GM12878 (cell line): Measurements from ENCODE around the gene FABP1. TPM values are rescaled to one million over a fixed set of nuclear protein-coding genes. Genes with fewer than 3 reads are reported as not detected.

Experiments used
- ATAC-seq: fragments of 200-7000 bp; cut with Tn5 transposase; 3 replicates; pipeline ENCODE4 v1.9.1; 2020; ENCODE audit warnings: mild to moderate bottlenecking, moderate library complexity
- BruUV-seq: library from RNA; stranded (reverse); fragments of 400-500 nt; replicated peaks from 2 replicates; lab custom pipeline; 2021; lab: Mats Ljungman, UMichigan
- CTCF ChIA-PET: fragments of 300-600 bp; sonication (Branson Sonifier 250); formaldehyde crosslinking; extraction: SDS; loops from one replicate; lab custom pipeline; 2021; ENCODE audit warnings: inconsistent platforms; lab: Yijun Ruan, JAX
- POLR2A ChIA-PET: fragments of 350-600 bp; formaldehyde crosslinking; extraction: SDS; loops from one replicate; lab custom pipeline; 2021; ENCODE audit warnings: inconsistent platforms; lab: Charles Lee
- RAD21 ChIA-PET: fragments of 300-600 bp; sonication (Branson Sonifier 250); formaldehyde crosslinking; loops from one replicate; lab custom pipeline; 2023; ENCODE audit warnings: antibody characterized with exemption; ENCODE audit not compliant: unreplicated experiment; lab: Charles Lee
- SMC1A ChIA-PET: fragments of 300-600 bp; sonication (Branson Sonifier 250); formaldehyde crosslinking; loops from one replicate; lab custom pipeline; 2023; ENCODE audit not compliant: unreplicated experiment, uncharacterized antibody; lab: Charles Lee
- DNase-seq: peaks from one replicate; pipeline ENCODE4 v3.0.0-alpha.2; 2011; ENCODE audit warnings: low read depth, low spot score
- FAIRE-seq: peaks from 3 replicates; lab custom pipeline; 2011; peaks lifted over from hg19 to GRCh38; lab: Jason Lieb, UNC
- H2AFZ ChIP-seq: 2 replicates; pipeline ENCODE4 v1.6.0; 2011; ENCODE audit warnings: low read depth, low read length, control low read depth; ENCODE audit not compliant: control insufficient read depth
- H3K27ac ChIP-seq: 2 replicates; pipeline ENCODE4 v1.5.1; 2011; ENCODE audit warnings: control low read depth; ENCODE audit not compliant: control insufficient read depth, insufficient read depth
- H3K27me3 ChIP-seq, 2 experiments: replicated peaks in 1 of 2; 2 replicates each; pipeline versions ENCODE4 v1.6.0 to v1.6.1; 2011; ENCODE audit warnings: low read length in 1 of 2; ENCODE audit not compliant: control insufficient read depth in 2 of 2, insufficient read depth in 2 of 2
- H3K36me3 ChIP-seq, 2 experiments: 2 replicates each; pipeline ENCODE4 v1.5.1; 2011; ENCODE audit warnings: low read length in 1 of 2; ENCODE audit not compliant: control insufficient read depth in 2 of 2, insufficient read depth in 2 of 2
- H3K4me1 ChIP-seq: 2 replicates; pipeline ENCODE4 v1.6.1; 2011; ENCODE audit warnings: mild to moderate bottlenecking, low read length, moderate library complexity, mixed read lengths; ENCODE audit not compliant: control insufficient read depth, insufficient read depth
- H3K4me2 ChIP-seq: 2 replicates; pipeline ENCODE4 v1.6.0; 2011; ENCODE audit warnings: control low read depth; ENCODE audit not compliant: control insufficient read depth, insufficient read depth
- H3K4me3 ChIP-seq: fragments of 200-600 bp; sonication (generic); 2 replicates; pipeline ENCODE4 v1.5.1; 2016
- H3K79me2 ChIP-seq: 2 replicates; pipeline ENCODE4 v1.6.0; 2011; ENCODE audit warnings: low read length; ENCODE audit not compliant: control insufficient read depth, insufficient read depth
- H3K9ac ChIP-seq: 2 replicates; pipeline ENCODE4 v1.8.0; 2011; ENCODE audit warnings: low read length, control low read depth, mixed read lengths; ENCODE audit not compliant: control insufficient read depth, insufficient read depth
- H3K9me3 ChIP-seq: replicated peaks from 3 replicates; pipeline ENCODE4 v1.5.1; 2011; ENCODE audit warnings: mild to moderate bottlenecking, low read length; ENCODE audit not compliant: control insufficient read depth, insufficient read depth
- H4K20me1 ChIP-seq: 2 replicates; pipeline ENCODE4 v1.6.0; 2011; ENCODE audit not compliant: control insufficient read depth, insufficient read depth
- CHD1 ChIP-seq: IDR thresholded peaks from 2 replicates; pipeline ENCODE4 v1.6.1; 2012; ENCODE audit warnings: low read depth, low read length, improper control_type of control experiment
- ETV6 ChIP-seq, 2 experiments: fragments of 450-650 bp in 1 of 2; IDR thresholded peaks in 1 of 2; conservative IDR thresholded peaks in 1 of 2; 2 replicates each; pipeline ENCODE4 v1.6.1; 2014; ENCODE audit warnings: antibody characterized with exemption in 1 of 2, borderline replicate concordance in 1 of 2, low read depth in 1 of 2, mild to moderate bottlenecking in 1 of 2, moderate library complexity in 1 of 2
- IRF5 ChIP-seq: fragments of 450-650 bp; IDR thresholded peaks from 2 replicates; pipeline ENCODE4 v1.6.1; 2017; ENCODE audit warnings: borderline replicate concordance
- KLF5 ChIP-seq: fragments of 450-650 bp; IDR thresholded peaks from 2 replicates; pipeline ENCODE4 v1.6.1; 2014; ENCODE audit warnings: mild to moderate bottlenecking; ENCODE audit not compliant: partially characterized antibody
- LARP7 ChIP-seq: fragments of 450-650 bp; IDR thresholded peaks from 2 replicates; pipeline ENCODE4 v1.6.1; 2017; ENCODE audit warnings: mild to moderate bottlenecking
- NFYA ChIP-seq: IDR thresholded peaks from 2 replicates; pipeline ENCODE4 v1.6.1; 2011; ENCODE audit warnings: low read depth, mild to moderate bottlenecking, low read length, improper control_type of control experiment, borderline replicate concordance
- NKRF ChIP-seq: fragments of 450-650 bp; conservative IDR thresholded peaks from 2 replicates; pipeline ENCODE4 v1.6.1; 2017; ENCODE audit warnings: mild to moderate bottlenecking, moderate library complexity
- NRF1 ChIP-seq: conservative IDR thresholded peaks from 2 replicates; pipeline ENCODE4 v1.6.1; 2011; ENCODE audit warnings: mild to moderate bottlenecking, low read depth, low read length, improper control_type of control experiment
- PAX5 ChIP-seq: IDR thresholded peaks from 2 replicates; pipeline ENCODE4 v1.6.1; 2011; ENCODE audit warnings: low read depth, low read length, borderline replicate concordance
- POLR2AphosphoS5 ChIP-seq: IDR thresholded peaks from 2 replicates; pipeline ENCODE4 v1.6.1; 2011; ENCODE audit warnings: mild to moderate bottlenecking, low read length, inconsistent platforms
- SUPT20H ChIP-seq: IDR thresholded peaks from 2 replicates; pipeline ENCODE4 v1.6.1; 2011; ENCODE audit warnings: low read depth, mild to moderate bottlenecking, low read length, moderate library complexity, borderline replicate concordance; ENCODE audit not compliant: control insufficient read depth
- TARDBP ChIP-seq: IDR thresholded peaks from 2 replicates; pipeline ENCODE4 v1.6.1; 2016; ENCODE audit warnings: borderline replicate concordance
- TCF12 ChIP-seq: IDR thresholded peaks from 2 replicates; pipeline ENCODE4 v1.6.1; 2011; ENCODE audit warnings: low read depth, mild to moderate bottlenecking, low read length
- YBX1 ChIP-seq: fragments of 450-650 bp; IDR thresholded peaks from 2 replicates; pipeline ENCODE4 v1.6.1; 2016; ENCODE audit warnings: antibody characterized with exemption
- in situ Hi-C: fragments of 300-500 bp; cut with MboI; formaldehyde crosslinking; loops from 9 replicates; pipeline ENCODE4 v1.14.3; 2018; ENCODE audit warnings: mixed read lengths
- intact Hi-C: fragments of 100-400 bp; cut with micrococcal nuclease; formaldehyde crosslinking; loops from one replicate; pipeline ENCODE4 v1.14.2; 2022; ENCODE audit not compliant: unreplicated experiment
- polyA plus RNA-seq, 11 experiments: library from polyadenylated mRNA; depleted of rRNA in 4 of 11; unstranded in 6 of 11; stranded (reverse) in 5 of 11; fragments of >200 nt; fragmentation: Nextera tagmentation in 4 of 11; fragmentation: Illumina TruSeq in 1 of 11; extraction: Ambion mirVana in 4 of 11; extraction: Trizol in 1 of 11; gene quantifications; 1 replicate in 1 of 11; 2 replicates in 10 of 11; pipeline versions ENCODE4 v1.2.1 to v1.2.3, GENCODE V29; 2011 to 2016; ENCODE audit warnings: inconsistent platforms in 2 of 11, missing spikeins in 2 of 11, low read depth in 1 of 11
- total RNA-seq, 4 experiments: library from RNA; depleted of rRNA in 3 of 4; stranded (reverse); fragments of >200 nt in 3 of 4; fragmentation: Illumina TruSeq in 1 of 4; extraction: Trizol in 1 of 4; gene quantifications; 2 replicates each; pipeline versions ENCODE4 v1.2.1 to v1.2.3, GENCODE V29; 2013 to 2021
- TF ChIP-seq, protein P1 (sequence below): fragments of 450-650 bp; IDR thresholded peaks from 2 replicates; pipeline ENCODE4 v1.6.1; 2017; ENCODE audit warnings: mild to moderate bottlenecking, moderate library complexity

FABP1 gene
- total and polyA plus RNA-seq, 10 of the 15 experiments (the other 5 are each of a cell fraction or from before 2014, with no cell fraction given), result not detected

DNA sequence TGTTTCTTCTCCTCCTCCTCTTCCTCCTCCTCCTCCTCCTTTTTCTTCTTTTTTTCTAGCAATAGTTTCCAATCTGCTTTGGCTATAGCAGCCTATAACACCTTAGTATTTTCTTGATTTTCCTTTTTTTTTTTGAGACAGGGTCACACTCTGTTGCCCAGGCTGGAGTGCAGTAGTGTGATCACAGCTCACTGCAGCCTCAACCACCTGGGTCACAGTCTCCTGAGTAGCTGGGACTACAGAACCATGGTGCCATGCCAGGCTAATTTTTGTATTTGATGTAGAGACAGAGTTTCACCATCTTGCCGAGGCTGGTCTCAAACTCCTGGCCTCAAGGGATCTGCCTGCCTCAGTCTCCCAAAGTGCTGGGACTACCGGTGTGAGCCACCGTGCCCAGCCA lies 31.6 kb upstream of the FABP1 start (continued):
- TF ChIP-seq TCF12, result no peak
- no peak for TF ChIP-seq ETV6 (conservative IDR thresholded peaks at IDR 0.05 in 1 of 2, IDR thresholded peaks at IDR 0.05 in 1 of 2; ENCODE audit: borderline replicate concordance in 1 of 2, low read depth in 1 of 2)
- TF ChIP-seq POLR2AphosphoS5, result no peak

- CTCF ChIA-PET, result interaction anchor here (1.0 kb wide), 1 partner anchor 11 kb away, joined by 4 read pairs; no protein-coding TSS in a partner anchor
- Histone ChIP-seq H2AFZ (no peak overlapping the region), H3K4me3 (no peak overlapping the region), H3K9me3 (no peaks in the 10 kb centered on the region), H3K4me2 (no peak overlapping the region), H3K9ac (no peak overlapping the region), H3K4me1 (no peaks in the 10 kb centered on the region), H3K27ac (no peak overlapping the region), H3K79me2 (no peaks in the 10 kb centered on the region), H3K27me3 (no peaks in the 10 kb centered on the region), H4K20me1 (no peaks in the 10 kb centered on the region), H3K36me3 (no peaks in the 10 kb centered on the region)
- BruUV-seq, result no TSS peak
- ATAC-seq, result no peak
- FAIRE-seq, result no peak
- POLR2A ChIA-PET, result no interaction called here
- no peak for DNase-seq
- RAD21 ChIA-PET, result no interaction called here
- intact Hi-C loops, result loop anchor here (5.0 kb wide), 1 partner anchor 67 kb away; no protein-coding TSS in a partner anchor
- SMC1A ChIA-PET, result no interaction called here
- in situ Hi-C loops, result no loop called here
- TF ChIP-seq NKRF (no peak), CHD1 (no peak), SUPT20H (no peak), IRF5 (no peak), TARDBP (no peak), LARP7 (no peak), PAX5 (no peak), NFYA (no peak), YBX1 (no peak), NRF1 (no peak), KLF5 (no peak)
- TF ChIP-seq, protein P1, sequence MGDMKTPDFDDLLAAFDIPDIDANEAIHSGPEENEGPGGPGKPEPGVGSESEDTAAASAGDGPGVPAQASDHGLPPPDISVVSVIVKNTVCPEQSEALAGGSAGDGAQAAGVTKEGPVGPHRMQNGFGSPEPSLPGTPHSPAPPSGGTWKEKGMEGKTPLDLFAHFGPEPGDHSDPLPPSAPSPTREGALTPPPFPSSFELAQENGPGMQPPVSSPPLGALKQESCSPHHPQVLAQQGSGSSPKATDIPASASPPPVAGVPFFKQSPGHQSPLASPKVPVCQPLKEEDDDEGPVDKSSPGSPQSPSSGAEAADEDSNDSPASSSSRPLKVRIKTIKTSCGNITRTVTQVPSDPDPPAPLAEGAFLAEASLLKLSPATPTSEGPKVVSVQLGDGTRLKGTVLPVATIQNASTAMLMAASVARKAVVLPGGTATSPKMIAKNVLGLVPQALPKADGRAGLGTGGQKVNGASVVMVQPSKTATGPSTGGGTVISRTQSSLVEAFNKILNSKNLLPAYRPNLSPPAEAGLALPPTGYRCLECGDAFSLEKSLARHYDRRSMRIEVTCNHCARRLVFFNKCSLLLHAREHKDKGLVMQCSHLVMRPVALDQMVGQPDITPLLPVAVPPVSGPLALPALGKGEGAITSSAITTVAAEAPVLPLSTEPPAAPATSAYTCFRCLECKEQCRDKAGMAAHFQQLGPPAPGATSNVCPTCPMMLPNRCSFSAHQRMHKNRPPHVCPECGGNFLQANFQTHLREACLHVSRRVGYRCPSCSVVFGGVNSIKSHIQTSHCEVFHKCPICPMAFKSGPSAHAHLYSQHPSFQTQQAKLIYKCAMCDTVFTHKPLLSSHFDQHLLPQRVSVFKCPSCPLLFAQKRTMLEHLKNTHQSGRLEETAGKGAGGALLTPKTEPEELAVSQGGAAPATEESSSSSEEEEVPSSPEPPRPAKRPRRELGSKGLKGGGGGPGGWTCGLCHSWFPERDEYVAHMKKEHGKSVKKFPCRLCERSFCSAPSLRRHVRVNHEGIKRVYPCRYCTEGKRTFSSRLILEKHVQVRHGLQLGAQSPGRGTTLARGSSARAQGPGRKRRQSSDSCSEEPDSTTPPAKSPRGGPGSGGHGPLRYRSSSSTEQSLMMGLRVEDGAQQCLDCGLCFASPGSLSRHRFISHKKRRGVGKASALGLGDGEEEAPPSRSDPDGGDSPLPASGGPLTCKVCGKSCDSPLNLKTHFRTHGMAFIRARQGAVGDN, result no peak
Observed at GRCh38 chr2:88148929-88149438, 21.1 kb upstream of the FABP1 start.
